Measurements from ENCODE around the gene TECTA. TPM values are rescaled to one million over a fixed set of nuclear protein-coding genes. Genes with fewer than 3 reads are reported as not detected.

TECTA gene
- polyA plus RNA-seq, 1 donor from 2014 or later = 3.3 TPM

DNA sequence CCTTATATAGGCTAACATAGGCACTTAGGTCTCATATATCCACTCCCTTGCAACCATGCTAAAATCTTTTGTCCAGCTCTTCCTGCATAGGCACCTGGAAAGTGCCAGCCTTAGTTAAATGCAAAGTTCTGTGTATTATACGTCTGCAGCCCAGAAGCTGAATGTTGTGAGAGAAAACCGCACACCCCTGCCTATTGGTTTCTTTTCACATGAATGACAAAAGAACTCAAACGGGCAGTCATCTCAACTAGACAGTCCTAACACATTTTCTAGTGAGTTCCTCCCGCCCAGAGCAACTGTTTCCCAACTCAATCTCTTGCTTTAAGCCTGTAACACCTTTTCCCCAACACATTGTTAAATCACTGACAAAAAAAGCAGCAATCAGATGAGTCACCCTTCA is 122.1 kb downstream of the TECTA start:
- Histone ChIP-seq H3K79me2 (replicated peaks; ENCODE audit: insufficient read depth, low read length) (no peaks in the 10 kb centered on the region), H3K9me2 (ENCODE audit: insufficient read depth, low read length) (no peaks in the 10 kb centered on the region), H3F3A (ENCODE audit: insufficient read depth, low read length, poor library complexity, severe bottlenecking) (no peaks in the 10 kb centered on the region), H3K27ac (ENCODE audit: low read length) (no peak overlapping the region), H3K9ac (ENCODE audit: low read length) (no peak overlapping the region), H3K4me3 (ENCODE audit: low read length) (no peak overlapping the region), H4K20me1 (ENCODE audit: insufficient read depth) (no peaks in the 10 kb centered on the region), H3K36me3 (ENCODE audit: insufficient read depth, low read length) (no peaks in the 10 kb centered on the region), H2AFZ (ENCODE audit: low read depth, low read length) (no peak overlapping the region), H3K27me3 (ENCODE audit: insufficient read depth, low read depth, low read length) (no peaks in the 10 kb centered on the region), H3K4me2 (ENCODE audit: low read length) (no peak overlapping the region), H3K9me3 (ENCODE audit: low read length) (no peaks in the 10 kb centered on the region)
- TF ChIP-seq RAD21 (conservative IDR thresholded peaks at IDR 0.05) = no peak
- TF ChIP-seq, protein P1, sequence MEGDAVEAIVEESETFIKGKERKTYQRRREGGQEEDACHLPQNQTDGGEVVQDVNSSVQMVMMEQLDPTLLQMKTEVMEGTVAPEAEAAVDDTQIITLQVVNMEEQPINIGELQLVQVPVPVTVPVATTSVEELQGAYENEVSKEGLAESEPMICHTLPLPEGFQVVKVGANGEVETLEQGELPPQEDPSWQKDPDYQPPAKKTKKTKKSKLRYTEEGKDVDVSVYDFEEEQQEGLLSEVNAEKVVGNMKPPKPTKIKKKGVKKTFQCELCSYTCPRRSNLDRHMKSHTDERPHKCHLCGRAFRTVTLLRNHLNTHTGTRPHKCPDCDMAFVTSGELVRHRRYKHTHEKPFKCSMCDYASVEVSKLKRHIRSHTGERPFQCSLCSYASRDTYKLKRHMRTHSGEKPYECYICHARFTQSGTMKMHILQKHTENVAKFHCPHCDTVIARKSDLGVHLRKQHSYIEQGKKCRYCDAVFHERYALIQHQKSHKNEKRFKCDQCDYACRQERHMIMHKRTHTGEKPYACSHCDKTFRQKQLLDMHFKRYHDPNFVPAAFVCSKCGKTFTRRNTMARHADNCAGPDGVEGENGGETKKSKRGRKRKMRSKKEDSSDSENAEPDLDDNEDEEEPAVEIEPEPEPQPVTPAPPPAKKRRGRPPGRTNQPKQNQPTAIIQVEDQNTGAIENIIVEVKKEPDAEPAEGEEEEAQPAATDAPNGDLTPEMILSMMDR (IDR thresholded peaks at IDR 0.05; ENCODE audit: poor library complexity, severe bottlenecking) = no peak
- no peak for TF ChIP-seq TAF1 (IDR thresholded peaks at IDR 0.05; ENCODE audit: low read depth)
- TF ChIP-seq EP300 (conservative IDR thresholded peaks at IDR 0.05; ENCODE audit: poor library complexity, severe bottlenecking) = no peak
- TF ChIP-seq SMC3 (conservative IDR thresholded peaks at IDR 0.05; ENCODE audit: poor library complexity) = no peak

DNA sequence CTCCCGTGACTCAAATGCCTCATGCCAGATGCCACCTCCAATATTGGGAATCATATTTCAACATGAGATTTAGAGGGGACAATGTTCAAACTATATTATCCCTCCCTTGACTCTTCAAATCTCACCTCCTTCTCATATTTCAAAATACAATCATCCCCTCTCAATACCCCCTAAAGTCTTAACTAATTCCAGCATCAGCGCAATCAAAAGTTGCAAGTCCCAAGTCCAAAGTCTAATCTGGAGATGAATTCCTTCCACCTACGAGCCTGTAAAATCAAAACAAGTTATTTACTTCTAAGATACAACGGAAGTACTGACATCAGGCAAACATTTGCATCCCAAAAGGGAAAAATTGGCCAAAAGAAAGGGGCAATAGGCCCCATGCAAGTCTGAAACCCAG is 124.3 kb downstream of the TECTA start:
- Histone ChIP-seq H3K27me3 (ENCODE audit: insufficient read depth, low read depth, low read length) (no peaks in the 10 kb centered on the region), H3K4me2 (ENCODE audit: low read length) (no peak overlapping the region), H3K36me3 (ENCODE audit: insufficient read depth, low read length) (no peaks in the 10 kb centered on the region), H3K4me3 (ENCODE audit: low read length) (no peak overlapping the region), H3F3A (ENCODE audit: insufficient read depth, low read length, poor library complexity, severe bottlenecking) (no peaks in the 10 kb centered on the region), H3K79me2 (replicated peaks; ENCODE audit: insufficient read depth, low read length) (no peaks in the 10 kb centered on the region), H3K9me2 (ENCODE audit: insufficient read depth, low read length) (no peaks in the 10 kb centered on the region), H3K27ac (ENCODE audit: low read length) (no peak overlapping the region), H3K9ac (ENCODE audit: low read length) (no peak overlapping the region), H2AFZ (ENCODE audit: low read depth, low read length) (no peak overlapping the region), H3K9me3 (ENCODE audit: low read length) (no peaks in the 10 kb centered on the region), H4K20me1 (ENCODE audit: insufficient read depth) (no peaks in the 10 kb centered on the region)
- TF ChIP-seq, protein P1 (IDR thresholded peaks at IDR 0.05; ENCODE audit: poor library complexity, severe bottlenecking) = no peak
- TF ChIP-seq MXI1 (conservative IDR thresholded peaks at IDR 0.05; ENCODE audit: poor library complexity, severe bottlenecking) (no peak), RAD21 (conservative IDR thresholded peaks at IDR 0.05) (no peak), SMC3 (conservative IDR thresholded peaks at IDR 0.05; ENCODE audit: poor library complexity) (no peak), TAF1 (IDR thresholded peaks at IDR 0.05; ENCODE audit: low read depth) (no peak), EZH2 (IDR thresholded peaks at IDR 0.05; ENCODE audit: borderline replicate concordance, insufficient read depth, low read length, poor library complexity, severe bottlenecking) (no peak), EP300 (conservative IDR thresholded peaks at IDR 0.05; ENCODE audit: poor library complexity, severe bottlenecking) (no peak), POLR2AphosphoS5 (IDR thresholded peaks at IDR 0.05) (no peak)
- TF ChIP-seq, protein P2, sequence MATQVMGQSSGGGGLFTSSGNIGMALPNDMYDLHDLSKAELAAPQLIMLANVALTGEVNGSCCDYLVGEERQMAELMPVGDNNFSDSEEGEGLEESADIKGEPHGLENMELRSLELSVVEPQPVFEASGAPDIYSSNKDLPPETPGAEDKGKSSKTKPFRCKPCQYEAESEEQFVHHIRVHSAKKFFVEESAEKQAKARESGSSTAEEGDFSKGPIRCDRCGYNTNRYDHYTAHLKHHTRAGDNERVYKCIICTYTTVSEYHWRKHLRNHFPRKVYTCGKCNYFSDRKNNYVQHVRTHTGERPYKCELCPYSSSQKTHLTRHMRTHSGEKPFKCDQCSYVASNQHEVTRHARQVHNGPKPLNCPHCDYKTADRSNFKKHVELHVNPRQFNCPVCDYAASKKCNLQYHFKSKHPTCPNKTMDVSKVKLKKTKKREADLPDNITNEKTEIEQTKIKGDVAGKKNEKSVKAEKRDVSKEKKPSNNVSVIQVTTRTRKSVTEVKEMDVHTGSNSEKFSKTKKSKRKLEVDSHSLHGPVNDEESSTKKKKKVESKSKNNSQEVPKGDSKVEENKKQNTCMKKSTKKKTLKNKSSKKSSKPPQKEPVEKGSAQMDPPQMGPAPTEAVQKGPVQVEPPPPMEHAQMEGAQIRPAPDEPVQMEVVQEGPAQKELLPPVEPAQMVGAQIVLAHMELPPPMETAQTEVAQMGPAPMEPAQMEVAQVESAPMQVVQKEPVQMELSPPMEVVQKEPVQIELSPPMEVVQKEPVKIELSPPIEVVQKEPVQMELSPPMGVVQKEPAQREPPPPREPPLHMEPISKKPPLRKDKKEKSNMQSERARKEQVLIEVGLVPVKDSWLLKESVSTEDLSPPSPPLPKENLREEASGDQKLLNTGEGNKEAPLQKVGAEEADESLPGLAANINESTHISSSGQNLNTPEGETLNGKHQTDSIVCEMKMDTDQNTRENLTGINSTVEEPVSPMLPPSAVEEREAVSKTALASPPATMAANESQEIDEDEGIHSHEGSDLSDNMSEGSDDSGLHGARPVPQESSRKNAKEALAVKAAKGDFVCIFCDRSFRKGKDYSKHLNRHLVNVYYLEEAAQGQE (IDR thresholded peaks at IDR 0.05; ENCODE audit: borderline replicate concordance) = no peak
